DMS79 treated with DMSO at 0.1 percent for 48 hours (cell line): ENCODE measurements around the gene ADAM12.

Experiments
- DNase-seq: peaks from one replicate; lab custom pipeline; 2025; lab: John Stamatoyannopoulos, UW

Gene ADAM12

GRCh38 chr10:126013489-126014281, 374.6 kb downstream of the ADAM12 start:
- peak; percentile 10 for DNase-seq

DNA sequence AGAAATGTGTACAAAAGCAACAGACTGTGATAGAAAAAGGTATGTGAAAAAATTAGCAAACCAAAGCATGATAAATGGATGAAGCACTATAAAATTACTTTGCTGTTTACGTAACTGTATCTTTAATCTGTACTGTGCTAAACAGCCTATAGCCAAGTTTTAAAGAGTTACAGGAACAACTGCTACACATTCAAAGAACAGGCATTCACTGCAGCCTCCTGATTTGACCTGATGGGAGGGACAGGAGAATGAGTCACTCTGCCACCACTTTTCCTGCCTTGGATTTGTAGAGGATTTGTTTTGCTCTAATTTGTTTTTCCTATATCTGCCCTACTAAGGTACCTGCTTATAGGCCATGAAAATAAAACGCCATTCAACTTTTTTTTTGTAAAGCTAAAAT, 375.8 kb downstream of the ADAM12 start:
- DNase-seq, result no peak

DNA sequence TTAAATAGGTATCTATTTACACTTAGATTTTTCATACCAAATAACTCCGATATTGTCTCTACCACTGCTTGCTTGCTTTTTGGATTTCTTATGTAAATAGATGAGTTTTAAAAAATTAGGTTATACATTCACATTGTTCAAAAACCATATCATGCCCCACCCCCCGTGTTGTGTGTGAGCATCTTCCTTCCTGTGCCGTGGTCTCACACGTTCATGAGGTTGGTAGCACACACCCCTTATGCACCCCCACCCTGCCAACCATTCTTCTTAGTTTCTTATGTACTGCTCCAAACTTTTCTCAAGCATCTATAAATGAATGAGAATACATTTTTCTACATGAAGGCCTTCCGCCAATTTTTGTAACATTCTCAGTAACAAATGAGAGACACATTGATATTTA, 376.3 kb downstream of the ADAM12 start:
- DNase-seq, result no peak

GRCh38 chr10:126009650-126010049, 378.6 kb downstream of the ADAM12 start:
- no peak for DNase-seq

DNA sequence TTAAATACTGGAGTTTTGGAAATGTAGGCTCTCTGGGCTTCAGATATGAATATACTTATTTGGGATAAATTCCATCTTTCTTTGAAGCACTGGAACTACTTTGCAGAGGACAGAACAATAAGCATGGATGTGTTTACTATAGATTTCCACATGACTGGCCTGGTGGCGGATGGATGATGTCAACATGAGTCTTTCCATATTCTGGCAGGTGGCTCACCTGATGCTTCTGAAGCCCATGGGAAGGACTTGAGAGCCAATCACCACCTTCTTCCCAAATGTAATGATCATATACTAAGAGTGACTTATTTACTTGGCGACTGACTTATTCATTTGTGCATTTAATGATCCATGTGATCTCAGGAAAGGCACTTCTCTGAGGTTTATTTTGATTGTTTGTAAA, 381.4 kb downstream of the ADAM12 start:
- DNase-seq, result no peak

DNA sequence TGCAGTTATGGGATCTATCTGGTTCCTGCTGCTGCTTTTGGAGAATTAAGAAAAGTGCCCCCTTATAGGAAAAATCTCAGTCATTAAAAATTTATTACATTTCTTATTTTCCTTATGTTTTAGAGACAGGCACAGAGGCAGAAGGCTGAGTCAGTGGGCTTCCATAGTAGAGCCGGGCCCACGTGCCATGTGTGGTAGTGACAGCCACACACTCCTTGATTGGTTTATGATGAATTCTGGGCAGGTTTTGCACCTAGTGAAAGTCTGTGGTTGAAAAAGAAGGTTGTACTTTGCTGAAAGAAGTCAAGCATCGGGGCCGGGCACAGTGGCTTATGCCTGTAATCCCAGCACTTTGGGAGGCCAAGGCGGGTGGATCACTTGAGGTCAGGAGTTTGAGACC, 382.0 kb downstream of the ADAM12 start:
- no peak for DNase-seq

DNA sequence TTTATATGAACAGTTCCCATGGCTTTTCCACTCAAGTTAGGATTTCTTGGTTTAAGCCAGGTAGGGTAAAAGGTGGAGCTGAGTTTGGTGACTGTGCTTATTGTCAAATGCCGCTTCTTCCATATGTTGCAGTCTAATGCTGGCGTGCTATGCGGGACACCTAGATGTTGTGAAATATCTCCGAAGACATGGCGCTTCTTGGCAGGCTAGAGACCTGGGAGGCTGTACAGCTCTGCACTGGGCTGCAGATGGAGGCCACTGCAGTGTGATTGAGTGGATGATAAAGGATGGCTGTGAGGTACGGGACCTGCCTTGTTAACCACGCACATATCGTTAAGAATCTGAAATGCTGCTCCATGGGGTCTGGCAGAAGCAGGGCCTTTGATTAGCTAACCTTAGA, 383.5 kb downstream of the ADAM12 start:
- DNase-seq, result no peak

- no peak for DNase-seq
These were observed 386.7 kb downstream of the ADAM12 start for GRCh38 chr10:126001576-126001975.

DNA sequence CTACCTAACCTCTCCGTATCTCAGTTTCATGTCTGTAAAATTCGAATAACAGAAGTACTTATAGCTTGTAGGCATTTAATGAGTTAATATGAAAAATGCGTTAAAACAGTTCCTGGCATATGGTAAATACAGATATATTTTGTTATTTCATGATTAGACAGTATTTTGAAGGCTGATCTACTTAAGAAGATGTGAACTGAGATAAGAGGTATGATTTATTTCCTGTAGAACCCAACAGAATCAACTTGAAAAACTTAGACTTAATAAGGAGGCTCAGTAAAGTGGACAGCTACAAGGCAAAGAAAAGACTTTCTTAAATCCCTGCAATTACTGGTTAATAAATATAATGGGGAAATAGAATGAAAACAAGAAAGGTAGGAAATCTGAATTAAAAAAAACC, 388.6 kb downstream of the ADAM12 start:
- no peak for DNase-seq

DNA sequence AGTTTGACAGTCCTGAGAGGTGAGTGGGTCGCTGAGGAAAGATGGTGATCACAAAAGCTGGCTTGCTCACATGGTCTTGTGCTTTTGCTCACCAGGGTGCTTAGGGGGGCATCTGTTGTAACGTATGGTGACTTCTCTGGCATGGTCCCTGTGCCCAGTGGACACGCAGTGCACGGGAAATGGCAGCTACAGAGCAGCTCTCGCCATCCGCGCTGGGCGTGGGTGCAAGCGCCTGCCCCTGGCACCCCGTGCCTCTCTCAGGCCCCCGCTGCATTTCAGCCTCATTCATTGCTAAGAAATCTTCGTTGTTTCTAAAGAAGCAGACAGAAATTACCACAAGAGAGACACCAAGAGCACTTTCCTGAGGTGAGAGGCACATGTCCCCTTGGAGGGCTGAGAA, 390.7 kb downstream of the ADAM12 start:
- DNase-seq, result no peak

DNA sequence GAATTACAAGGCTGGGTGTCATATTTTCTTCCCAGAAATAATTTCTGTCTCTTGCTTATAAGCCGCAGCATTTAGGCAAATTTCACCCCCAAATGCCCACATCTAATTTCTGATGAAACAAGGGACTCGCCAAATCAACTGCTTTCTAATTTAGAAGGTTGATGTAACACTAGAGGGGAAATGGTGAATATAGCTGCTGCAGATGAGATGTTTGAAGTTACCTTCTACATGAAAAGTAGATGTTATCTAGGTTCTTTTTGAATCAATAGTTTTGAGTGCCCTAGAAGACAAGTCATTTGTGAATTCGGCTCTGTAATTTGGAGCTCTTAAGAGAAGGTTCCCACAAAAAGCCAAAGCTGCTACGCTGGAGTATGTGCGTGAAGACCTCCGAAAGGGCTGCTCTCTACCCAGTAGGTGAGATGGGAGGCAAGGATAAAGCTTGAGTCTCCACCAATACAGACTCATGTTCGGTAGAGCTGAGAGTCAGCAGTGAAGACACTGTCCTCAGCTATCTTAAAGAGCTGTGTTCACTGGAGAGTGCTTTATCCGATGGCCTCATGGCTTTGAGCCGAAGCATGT, 392.5 kb downstream of the ADAM12 start:
- DNase-seq, result no peak

DNA sequence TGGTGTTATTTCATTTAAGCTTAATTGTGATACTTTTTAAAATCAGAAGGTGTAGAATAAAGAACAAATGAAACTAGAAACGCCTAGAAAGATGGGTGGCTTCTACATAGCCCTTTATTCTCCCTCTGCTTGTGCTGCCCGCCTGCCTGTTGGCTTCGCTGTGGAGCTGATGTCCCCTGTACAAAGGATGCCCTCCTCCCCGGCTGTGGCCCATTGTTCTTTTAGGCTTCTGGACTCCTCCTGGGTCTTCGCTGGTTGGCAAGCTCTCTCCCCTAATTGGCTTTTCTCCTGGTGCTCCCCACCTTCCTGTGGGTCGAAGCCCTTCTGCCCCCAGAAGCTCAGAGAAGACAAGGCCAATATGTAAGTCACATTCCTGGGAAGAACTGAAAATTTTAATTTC, 393.7 kb downstream of the ADAM12 start:
- no peak for DNase-seq

DNA sequence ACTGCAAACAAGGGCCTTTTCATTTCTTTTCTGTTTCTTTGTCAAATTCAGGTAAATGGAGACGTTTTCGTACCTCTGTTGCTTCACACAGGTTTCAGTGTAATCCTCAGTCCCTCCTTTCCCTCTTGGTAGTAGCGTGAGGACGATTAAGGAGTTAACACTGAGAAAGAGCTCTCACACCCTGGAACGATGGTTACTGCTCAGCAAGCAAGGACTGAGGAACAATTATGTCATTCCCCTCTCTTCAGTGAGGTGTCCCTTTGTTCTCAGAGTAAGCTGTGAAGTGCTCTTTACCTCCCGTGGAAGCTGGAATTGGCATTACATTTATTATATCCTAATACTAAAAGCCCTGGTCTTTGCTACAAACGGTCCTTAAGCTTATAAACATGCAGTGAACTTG, 396.0 kb downstream of the ADAM12 start:
- no peak for DNase-seq

- no peak for DNase-seq
These were observed 396.9 kb downstream of the ADAM12 start for GRCh38 chr10:125991392-125991791.

DNA sequence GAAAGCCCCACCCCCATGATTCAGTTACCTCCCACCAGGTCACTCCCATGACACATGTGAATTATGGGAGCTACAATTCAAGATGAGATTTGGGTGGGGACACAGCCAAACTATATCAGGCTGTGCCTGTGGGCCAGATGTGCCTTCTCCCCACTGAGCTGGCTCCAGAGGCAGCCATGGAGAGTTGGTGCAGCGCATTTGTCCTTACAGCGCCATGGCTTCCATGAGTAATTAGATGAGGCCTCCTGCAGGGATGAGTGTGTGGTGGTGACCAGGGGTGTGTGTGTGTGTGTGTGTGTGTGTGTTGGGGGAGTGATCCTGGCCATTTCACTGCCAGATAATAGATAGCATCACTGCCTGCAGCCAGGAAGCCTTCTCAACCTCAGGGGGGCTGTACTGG, 397.3 kb downstream of the ADAM12 start:
- DNase-seq, result no peak

DNA sequence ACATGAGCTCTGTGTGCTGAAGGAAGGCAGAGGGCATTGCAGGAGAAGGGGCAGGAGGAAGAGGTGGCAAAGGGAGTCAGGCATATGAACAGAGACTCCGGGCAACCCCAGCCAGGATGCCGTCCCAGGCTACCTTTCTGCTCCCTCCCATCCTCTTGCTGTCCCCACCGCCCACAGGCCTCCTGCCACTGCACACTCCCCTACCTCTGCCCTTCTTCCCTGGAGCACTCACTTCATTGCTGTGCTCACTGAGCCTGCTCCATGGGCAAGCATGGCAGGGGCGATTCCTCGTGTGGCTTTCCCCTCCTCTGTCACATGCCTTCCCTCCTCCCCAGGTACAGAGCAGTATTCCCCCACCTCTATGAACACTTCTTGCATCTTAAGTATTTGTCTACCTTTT, 398.5 kb downstream of the ADAM12 start:
- no peak for DNase-seq

DNA sequence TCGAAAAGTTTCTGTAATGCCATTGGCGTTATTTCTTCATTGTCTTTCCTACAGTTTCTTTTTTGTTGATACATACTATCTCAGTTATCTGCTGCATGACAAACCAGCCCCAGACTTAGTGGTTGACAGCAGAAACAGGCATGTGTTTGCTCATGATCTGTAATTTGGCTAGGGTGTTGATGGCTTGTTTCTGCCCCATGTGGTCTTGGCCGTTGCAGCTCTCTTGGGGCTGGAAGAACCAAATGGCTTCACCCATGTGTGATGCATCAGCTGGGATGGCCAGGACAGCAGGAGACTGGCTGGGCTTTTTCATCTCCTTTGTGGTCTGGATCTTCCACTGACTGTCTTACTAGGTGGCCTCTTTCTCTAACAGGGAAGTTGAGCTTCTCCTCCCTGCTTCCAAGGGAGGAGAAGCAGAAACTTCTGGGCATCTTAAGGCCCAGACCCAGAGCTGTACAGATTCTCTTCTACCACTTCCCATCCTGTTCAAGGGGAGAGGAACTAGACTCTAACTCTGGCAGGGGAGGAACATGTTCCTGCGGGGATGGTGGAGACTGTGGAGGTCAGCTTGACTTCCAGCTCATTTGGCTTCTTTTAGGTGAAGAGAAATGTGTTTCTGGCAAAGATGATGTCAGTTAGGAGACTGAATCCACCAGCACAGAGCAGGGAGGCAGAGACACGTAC, 402.6 kb downstream of the ADAM12 start:
- no peak for DNase-seq

DNA sequence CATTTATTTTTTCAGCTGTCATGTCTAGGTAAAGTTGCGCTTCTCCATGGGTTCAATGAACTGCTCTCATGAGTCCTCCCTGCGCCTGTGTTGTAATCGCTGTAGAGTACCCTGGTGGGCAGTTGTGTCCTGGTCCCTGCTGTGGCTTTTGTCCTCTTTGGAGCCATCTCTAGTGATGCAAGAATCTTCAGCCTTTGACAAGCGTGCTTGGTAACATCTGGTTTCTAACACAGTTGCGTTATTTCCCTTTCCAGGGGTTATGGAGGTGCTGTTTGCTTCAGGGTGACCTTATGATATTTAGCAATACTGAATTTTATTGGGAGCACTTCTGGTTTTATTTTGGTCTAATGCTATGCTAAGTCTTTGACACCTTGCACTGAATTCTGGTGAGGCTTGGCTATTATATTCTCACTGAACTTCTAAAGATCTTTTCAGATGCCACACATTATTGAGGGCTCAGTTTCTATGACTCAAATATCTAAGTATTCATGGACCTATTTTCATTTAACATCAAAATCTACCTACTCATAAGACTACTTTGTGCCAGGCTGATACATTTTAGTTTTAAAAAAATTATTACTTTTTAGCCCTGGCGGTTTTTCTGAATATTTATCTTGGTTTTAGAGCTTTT, 403.3 kb downstream of the ADAM12 start:
- DNase-seq, result no peak

- DNase-seq, result no peak
These were observed 403.9 kb downstream of the ADAM12 start for GRCh38 chr10:125984346-125984745.

DNA sequence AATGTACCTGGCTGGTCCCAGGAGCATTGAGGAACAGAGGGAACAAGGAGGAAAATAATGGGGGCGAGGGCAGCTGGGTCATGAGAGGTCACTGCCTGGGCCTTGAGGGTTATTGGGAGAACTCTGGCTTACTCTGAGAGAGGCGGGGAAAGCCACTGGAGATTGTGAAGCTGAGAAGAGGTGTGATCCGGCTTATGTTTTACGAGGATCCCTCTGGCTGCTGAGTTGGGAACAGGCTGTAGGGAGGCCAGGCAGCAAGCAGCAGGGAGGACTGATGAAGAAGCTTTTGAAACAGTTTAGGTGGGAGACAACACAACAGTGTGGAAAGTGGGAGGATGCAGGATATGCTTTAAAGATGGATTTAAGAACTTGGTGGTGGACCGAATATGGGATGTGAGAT, 404.6 kb downstream of the ADAM12 start:
- DNase-seq, result no peak

- DNase-seq, result no peak
These were observed 405.1 kb downstream of the ADAM12 start for GRCh38 chr10:125983161-125983560.

GRCh38 chr10:125982260-125982948, 405.9 kb downstream of the ADAM12 start:
- peak; percentile 16 for DNase-seq
